NB4 (cell line): Measurements from ENCODE around the gene PPIH.
A peak's percentile ranks its signal among the peaks of the same experiment; 100 is the strongest.
"Not testable (repeated sequence)": the region's sequence is repeated elsewhere in the genome, so short reads cannot be mapped to it uniquely, and the experiment has no call there.

Experiments
- DNase-seq: peaks from one replicate; pipeline ENCODE4 v3.0.0; 2010; ENCODE audit warnings: low read depth
- H3K4me3 ChIP-seq: one replicate; pipeline ENCODE4 v1.5.1; 2011; ENCODE audit warnings: mild to moderate bottlenecking, low read depth, low read length, moderate library complexity
- CTCF ChIP-seq: IDR thresholded peaks from one replicate; pipeline ENCODE4 v1.5.1; 2012; ENCODE audit warnings: low read depth, low read length
- MAX ChIP-seq: IDR thresholded peaks from 2 replicates; pipeline ENCODE4 v1.6.1; 2011; ENCODE audit warnings: low read depth, low read length
- MYC ChIP-seq: IDR thresholded peaks from 2 replicates; pipeline ENCODE4 v1.6.1; 2011; ENCODE audit warnings: low read depth, low read length
- POLR2A ChIP-seq: IDR thresholded peaks from 2 replicates; pipeline ENCODE4 v1.6.1; 2011; ENCODE audit warnings: mild to moderate bottlenecking; ENCODE audit not compliant: insufficient read length; ENCODE audit errors: extremely low read depth

Gene PPIH

GRCh38 chr1:42657981-42658876 lies at the start of gene PPIH:
Gene PPIH, plus strand, starts transcription at chr1:42658423. Its CDS starts 24 bp downstream, at chr1:42658447.
- H3K4me3 ChIP-seq, result peak within 1 kb of the TSS; percentile 99
- peak; percentile 96 for DNase-seq
- TF ChIP-seq CTCF (no peak), POLR2A (peak; percentile 92), MAX (peak; percentile 87), MYC (peak; percentile 61)

GRCh38 chr1:42613803-42614131 lies 44.5 kb upstream of the PPIH start:
- no peak overlapping the region for H3K4me3 ChIP-seq
- TF ChIP-seq POLR2A (no peak), CTCF (no peak), MYC (no peak), MAX (no peak)
- DNase-seq, result no peak

DNA sequence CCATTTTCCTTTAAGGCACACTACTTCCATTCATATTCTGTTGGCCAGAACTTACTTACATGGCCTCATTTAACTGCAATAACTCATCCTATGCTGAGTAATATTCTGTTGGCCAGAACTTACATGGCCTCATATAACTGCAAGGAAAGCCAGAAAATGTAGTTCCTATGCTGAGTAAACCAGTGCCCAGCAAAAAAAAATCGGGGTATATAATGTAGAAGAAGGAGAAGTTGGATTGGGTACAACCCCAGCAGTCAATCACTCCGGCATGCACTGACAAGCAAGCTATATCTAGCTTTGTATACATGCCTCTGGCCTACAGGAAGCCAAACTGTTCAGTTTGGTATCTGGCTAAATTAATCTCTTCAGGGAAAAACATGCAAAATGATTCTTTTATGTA lies 39.4 kb upstream of the PPIH start:
- no peak overlapping the region for H3K4me3 ChIP-seq
- no peak for DNase-seq
- no peak for TF ChIP-seq MYC
- TF ChIP-seq CTCF, result no peak
- no peak for TF ChIP-seq MAX
- no peak for TF ChIP-seq POLR2A

- no peak for TF ChIP-seq MAX
- no peak for DNase-seq
- H3K4me3 ChIP-seq, result no peak overlapping the region
Measured at GRCh38 chr1:42620307-42620706, 37.9 kb upstream of the PPIH start.

DNA sequence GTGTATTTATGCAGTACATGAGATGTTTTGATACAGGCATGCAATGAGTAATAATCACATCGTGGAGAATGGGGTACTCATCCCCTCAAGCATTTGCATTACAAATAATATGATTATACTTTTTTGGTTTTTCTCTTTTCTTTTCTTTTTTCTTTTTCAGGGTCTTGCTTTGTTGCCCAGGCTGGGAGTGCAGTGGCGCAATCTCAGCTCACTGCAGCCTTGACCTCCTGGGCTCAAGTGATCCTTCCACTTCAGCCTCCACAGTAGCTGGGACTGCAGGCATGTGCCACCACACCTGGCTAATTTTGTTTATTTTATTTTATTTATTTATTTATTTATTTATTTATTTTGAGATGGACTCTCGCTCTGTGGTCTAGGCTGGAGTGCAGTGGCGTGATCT lies 37.0 kb upstream of the PPIH start:
- not testable (repeated sequence) for H3K4me3 ChIP-seq, DNase-seq

DNA sequence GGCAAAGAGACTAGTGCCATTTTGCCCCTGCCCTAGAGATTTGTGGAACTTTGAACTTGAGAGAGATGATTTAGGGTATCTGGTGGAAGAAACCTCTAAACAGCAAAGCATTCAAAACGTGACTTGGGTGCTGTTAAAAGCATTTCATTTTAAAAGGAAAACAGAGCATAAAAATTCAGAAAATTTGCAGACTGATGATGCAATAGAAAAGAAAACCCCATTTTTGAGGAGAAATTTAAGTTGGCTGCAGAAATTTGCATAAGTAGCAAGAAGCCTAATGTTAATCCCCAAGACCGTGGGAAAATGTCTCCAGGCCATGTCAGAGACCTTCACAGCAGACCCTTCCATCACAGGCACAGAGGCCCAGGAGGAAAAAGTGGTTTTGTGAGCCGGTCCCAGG lies 31.0 kb upstream of the PPIH start:
- H3K4me3 ChIP-seq, DNase-seq: not testable (repeated sequence)

DNA sequence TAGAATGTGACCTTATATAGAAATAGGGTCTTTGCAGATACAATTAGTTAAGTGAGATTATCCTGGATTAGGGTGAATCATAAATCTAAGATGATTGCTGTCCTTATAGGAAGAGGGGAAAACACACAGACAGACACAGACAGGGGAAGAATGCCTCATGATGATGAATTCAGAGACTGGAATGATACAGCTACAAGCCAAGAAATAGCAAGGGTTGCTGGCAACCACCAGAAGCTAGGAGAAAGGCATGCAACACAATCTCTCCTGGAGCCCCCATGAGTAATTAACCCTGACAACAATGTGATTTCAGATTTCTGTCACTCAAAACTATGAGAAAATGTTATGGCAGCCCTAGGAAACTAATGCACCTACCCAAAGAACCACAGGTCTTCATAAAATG lies 19.1 kb upstream of the PPIH start:
- H3K4me3 ChIP-seq, result no peak overlapping the region
- no peak for DNase-seq
- TF ChIP-seq CTCF (no peak), POLR2A (no peak), MAX (no peak), MYC (no peak)
